HS-5 (cell line): ENCODE data around the gene ARHGAP15.
"Not testable (repeated sequence)": the region's sequence is repeated elsewhere in the genome, so short reads cannot be mapped to it uniquely, and the experiment has no call there.

ENCODE experiments used
- DNase-seq: peaks from one replicate; pipeline ENCODE4 v3.0.0-alpha.2; 2012; ENCODE audit warnings: low read depth

Gene ARHGAP15

GRCh38 chr2:143530758-143531157 lies 401.5 kb downstream of the ARHGAP15 start:
- no peak for DNase-seq

- no peak for DNase-seq
These were observed 402.8 kb downstream of the ARHGAP15 start for GRCh38 chr2:143532061-143532460.

DNA sequence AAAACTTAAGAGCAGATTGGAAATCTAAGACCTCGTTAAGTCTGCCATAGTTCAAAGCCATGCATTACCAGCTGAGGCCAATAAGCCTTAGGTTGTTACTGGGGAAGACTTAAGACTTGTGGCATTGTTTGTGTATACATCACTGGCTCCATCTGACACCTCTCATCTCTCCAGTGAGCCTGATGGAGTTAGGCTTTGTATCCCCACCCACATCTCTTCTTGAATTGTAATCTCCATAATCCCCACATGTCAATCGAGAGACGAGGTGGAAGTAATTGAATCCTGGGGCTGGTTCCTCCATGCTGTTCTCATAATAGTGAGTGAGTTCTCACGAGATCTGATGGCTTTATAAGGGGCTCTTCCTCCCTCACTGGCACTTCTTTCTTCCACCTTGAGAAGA lies 404.6 kb downstream of the ARHGAP15 start:
- no peak for DNase-seq

- DNase-seq, result no peak
These were observed 406.6 kb downstream of the ARHGAP15 start for GRCh38 chr2:143535802-143536201.

DNA sequence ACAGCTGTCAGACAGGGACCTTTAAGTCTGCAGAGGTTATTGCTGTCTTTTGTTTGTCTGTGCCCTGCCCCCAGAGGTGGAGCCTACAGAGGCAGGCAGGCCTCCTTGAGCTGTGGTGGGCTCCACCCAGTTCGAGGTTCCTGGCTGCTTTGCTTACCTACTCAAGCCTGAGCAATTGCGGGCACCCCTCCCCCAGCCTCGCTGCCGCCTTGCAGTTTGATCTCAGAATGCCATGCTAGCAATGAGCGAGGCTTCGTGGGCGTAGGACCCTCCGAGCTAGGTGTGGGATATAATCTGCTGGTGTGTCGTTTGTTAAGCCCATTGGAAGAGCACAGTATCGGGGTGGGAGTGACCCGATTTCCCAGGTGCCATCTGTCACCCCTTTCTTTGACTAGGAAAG lies 412.7 kb downstream of the ARHGAP15 start:
- DNase-seq, result not testable (repeated sequence)

GRCh38 chr2:143545059-143545948 lies 416.1 kb downstream of the ARHGAP15 start:
- DNase-seq, result no peak

DNA sequence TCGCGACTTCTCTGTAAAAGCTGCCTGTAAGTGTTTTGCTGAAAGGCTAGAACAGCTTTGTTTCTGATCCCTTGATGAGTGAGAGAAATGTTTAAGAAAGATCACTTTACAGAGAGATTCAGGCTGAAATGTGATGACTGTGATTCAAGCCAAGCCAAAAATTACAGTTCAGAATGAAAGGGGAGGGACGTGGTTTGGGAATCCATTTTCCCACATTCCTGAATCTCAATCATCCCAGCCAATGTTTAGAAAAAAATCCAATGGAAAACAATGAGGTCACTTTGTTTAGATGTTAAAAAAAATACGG lies 416.7 kb downstream of the ARHGAP15 start:
- no peak for DNase-seq

DNA sequence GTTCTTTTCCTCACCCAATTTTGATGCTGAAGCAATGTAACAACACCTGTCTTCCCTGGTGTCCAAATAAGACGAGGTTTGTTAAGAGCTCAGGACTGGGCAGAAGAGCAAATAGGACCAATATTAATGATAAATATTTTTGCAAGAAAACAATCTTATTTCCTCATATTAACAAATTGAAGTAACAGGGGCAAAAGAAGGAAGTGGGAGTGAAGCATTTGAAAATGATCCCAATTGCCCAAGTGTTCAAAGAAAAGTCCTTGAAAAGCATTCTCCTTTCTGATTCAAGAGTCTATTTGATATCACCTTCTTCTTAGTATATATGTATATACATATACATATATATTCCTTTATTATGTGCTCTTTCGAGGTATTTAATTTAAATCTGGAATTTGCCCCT lies 418.8 kb downstream of the ARHGAP15 start:
- no peak for DNase-seq

DNA sequence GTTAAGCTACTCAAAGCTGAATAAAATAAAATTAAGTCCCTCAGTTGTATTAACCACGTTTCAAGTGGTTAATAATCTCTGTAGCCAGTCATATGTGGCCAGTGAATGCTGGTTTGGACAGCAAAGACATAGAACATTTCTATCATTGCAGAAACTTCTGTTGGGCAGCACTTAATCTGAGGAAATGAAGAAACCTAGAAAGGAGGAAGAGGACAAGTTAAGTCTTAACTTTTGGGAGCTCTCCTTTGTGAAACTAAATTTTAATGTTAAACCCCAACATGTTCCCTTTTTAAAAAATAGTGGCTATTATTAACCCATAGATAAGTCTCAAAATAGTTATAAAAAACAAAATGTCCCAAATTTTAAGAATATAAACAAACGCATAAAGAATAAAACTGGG lies 421.3 kb downstream of the ARHGAP15 start:
- no peak for DNase-seq

GRCh38 chr2:143551971-143552650 lies 422.9 kb downstream of the ARHGAP15 start:
- no peak for DNase-seq

DNA sequence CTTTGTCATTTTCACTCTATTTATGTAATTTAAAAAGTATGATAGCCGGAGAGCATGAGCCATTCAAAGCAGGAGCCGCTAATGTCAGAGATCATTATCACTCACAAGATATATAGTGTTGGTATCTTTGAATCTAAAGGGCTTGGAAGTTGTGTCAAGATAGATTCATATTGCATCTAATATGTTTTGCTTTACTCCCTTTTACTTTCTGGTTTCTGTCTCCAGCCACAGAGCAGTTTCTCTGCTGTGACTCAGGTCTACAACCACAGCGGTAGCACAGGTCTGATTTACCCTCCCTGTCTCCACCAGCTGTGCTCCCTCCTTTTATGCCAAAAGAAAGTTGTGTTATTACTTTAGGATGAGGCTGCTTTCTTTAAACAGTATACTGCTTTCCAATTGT lies 424.0 kb downstream of the ARHGAP15 start:
- DNase-seq, result no peak

DNA sequence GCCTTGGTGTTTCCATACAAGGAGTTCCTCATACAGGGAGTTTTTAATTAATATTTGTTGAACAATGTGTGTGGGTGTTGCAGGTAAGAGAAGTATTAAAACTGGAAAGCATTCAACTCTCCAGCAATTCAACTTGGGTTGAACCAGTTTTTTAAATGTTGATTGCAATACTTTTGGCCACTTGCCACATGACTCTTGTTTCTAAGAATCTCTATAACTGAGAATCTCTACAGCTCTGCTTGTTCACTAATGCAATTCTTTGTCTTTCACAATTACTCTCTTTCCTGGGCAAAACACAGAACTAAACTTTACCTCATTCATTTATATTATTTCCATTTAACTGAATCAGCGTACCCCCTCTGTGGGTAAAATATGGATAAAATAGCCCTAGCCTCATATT lies 429.4 kb downstream of the ARHGAP15 start:
- peak; percentile 34 for DNase-seq

DNA sequence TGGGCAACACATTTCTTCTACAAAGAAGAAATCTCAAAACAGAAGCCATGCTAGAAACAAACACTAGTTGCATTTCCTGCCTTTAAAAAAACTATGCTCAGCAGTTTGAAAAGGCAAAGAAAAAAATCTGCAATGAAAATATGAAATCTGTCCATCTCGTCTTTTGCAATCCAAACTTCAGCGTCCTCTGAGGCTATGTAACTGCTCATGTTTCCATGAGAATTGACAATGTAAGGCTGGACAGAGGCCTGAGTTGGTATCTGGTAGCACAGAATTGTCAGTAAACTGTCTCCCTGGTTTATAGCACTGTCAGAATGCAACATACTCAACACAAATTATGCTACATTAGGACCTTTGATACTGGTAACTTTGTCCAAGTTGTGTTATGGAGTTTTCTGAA lies 429.9 kb downstream of the ARHGAP15 start:
- DNase-seq, result no peak

GRCh38 chr2:143560724-143561123 lies 431.5 kb downstream of the ARHGAP15 start:
- DNase-seq, result no peak

DNA sequence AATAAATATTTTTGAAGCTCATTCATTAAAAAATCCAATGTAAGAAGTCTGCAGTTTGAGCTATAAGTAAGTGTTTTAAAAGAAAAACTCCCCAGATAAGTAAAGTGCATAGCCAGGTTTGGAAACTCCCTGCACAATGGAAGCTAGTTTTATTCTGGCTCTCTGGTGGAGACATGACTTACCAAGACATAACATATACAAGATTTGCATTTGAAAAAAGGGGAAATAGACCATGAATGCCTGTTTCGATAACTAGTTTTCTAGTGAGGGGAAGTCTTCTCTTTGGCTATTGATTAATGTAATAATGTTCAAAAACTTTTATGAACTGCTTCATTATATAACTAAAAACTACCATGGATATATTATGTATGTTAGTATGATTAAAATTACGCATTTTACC lies 435.2 kb downstream of the ARHGAP15 start:
- no peak for DNase-seq

GRCh38 chr2:143571747-143572146 lies 442.5 kb downstream of the ARHGAP15 start:
- DNase-seq, result no peak

- no peak for DNase-seq
These were observed 443.2 kb downstream of the ARHGAP15 start for GRCh38 chr2:143572421-143572820.

DNA sequence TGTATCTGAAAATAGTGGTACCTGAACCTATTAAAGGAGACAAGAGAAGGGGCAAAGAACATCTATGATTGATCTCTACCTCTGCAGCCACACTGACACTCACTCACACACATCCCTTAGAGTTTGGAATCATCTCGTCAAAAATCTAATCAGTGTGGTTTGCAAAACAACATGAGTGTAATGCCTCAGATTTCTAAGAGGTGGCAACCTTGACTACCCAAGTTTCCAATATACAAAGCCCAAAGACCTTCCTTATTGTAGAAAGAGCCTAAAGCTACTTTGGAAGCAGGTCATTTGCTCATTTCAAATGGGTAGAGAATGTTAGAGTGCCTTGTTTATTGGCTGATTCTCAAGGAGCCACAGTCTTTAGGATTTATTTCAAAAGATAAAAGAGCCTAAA lies 444.9 kb downstream of the ARHGAP15 start:
- no peak for DNase-seq

DNA sequence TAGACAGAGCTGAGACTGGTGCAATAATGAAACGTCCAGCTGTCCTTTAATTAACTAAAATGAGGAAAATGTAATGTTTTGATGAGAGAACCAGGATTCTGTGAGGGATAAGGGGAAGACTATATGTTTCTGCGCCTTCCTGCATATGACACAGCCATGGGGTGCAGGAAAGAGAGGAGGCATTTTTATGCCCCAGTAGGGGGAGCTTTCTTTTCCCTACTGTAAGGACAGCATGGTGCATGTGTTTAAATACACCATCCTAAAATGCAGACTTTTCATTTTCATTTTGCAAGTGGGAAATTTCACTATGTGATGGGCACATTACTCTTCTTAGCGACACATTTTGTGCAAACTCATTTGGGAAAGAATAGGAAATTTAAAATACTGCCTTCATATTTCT lies 446.1 kb downstream of the ARHGAP15 start:
- no peak for DNase-seq

DNA sequence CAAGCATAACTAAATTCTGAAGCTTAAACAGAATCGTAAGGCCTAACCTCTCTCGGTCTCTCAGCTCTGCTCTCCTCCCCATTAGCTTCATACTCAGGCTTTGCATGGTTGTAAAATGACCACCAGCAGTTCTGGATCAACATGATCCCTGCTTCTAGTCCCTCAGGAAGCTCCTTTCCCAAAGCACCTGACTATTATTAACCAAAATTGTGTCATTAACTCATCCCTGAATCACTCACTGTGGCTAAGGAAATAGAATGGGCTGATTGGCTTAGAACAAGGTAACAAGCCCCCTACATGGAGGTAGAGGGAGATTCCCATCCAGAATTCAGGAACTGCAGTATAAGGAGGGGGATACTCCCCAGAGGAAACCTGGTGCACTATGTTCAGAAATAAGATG lies 448.3 kb downstream of the ARHGAP15 start:
- DNase-seq, result no peak

DNA sequence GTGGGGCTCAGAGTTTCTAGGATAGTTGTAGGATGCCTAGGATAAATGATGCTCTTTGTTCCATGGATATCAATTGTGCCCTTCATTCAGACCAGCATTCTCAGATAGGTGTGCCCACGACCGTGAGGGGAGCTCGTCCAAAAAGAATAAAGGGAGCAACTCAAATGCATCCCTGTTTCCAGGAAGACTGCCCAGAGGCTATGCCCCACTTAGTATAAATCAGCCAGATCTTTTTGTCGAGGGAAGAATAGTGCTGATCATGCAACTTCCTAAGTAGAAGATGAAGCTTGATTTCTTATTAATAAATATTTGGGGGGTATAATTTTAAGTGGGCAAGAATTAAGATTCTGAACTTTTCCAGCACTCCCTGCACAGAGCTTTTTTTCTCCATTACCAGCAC lies 450.2 kb downstream of the ARHGAP15 start:
- DNase-seq, result no peak

GRCh38 chr2:143581134-143581533 lies 451.9 kb downstream of the ARHGAP15 start:
- no peak for DNase-seq

DNA sequence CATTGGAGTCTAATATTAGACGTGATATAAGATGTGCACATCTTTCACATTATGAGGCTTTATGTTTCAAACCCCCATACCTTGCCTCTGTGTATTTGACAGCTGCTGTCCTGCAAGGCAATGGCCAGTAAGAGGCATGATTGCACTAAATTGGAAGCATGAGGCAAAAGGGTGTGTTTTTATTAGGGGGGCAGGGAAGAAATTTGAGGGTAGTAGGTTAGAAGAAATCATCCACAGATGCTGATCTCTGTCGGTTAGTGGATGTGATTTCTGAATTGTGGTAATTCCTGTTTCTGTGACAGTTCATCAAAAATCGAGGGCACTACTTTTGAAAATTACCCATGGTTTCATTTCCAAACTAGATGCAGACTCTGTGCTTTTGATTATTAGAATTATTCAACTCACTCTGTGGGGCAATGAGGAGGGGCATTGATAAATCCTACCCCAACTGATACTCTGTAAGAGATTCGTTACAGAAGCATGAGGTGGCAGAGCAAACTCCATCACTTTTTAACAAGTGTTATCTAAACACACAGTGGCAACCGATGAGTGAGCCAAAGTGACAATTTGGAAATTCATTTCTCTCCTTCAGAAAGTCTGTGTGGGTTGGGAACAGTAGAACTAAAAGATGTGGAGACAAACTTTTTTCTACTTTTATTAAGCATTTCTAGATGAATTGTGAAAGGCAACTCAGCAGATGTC lies 453.0 kb downstream of the ARHGAP15 start:
- no peak for DNase-seq
